GM19452 (cell line): ENCODE measurements around the gene RAB39A.

Source experiments
- ATAC-seq: cut with Tn5 transposase; IDR thresholded peaks from one replicate; pipeline ENCODE4 v1.9.1; 2021; ENCODE audit not compliant: unreplicated experiment

Gene RAB39A

GRCh38 chr11:107961480-107961879 lies 33.2 kb downstream of the RAB39A start:
- ATAC-seq: no peak

GRCh38 chr11:107962181-107962580 lies 33.9 kb downstream of the RAB39A start:
- no peak for ATAC-seq

GRCh38 chr11:107963091-107963490 lies 34.8 kb downstream of the RAB39A start:
- ATAC-seq: no peak

GRCh38 chr11:107969219-107969618 lies 41.0 kb downstream of the RAB39A start:
- no peak for ATAC-seq

- ATAC-seq: no peak
Measured at GRCh38 chr11:107970049-107970448, 41.8 kb downstream of the RAB39A start.

GRCh38 chr11:107973641-107974040 lies 45.4 kb downstream of the RAB39A start:
- ATAC-seq: no peak

GRCh38 chr11:107988397-107989158 lies 60.3 kb downstream of the RAB39A start:
- ATAC-seq: no peak

GRCh38 chr11:107991868-107992414 lies 63.7 kb downstream of the RAB39A start:
- ATAC-seq: no peak

- ATAC-seq: no peak
Measured at GRCh38 chr11:107996006-107996776, 67.9 kb downstream of the RAB39A start.

- ATAC-seq: no peak
Measured at GRCh38 chr11:107998761-107999160, 70.5 kb downstream of the RAB39A start.

- ATAC-seq: no peak
Measured at GRCh38 chr11:107999759-108000455, 71.7 kb downstream of the RAB39A start.

GRCh38 chr11:108002476-108002875 lies 74.2 kb downstream of the RAB39A start:
- no peak for ATAC-seq

- ATAC-seq: no peak
Measured at GRCh38 chr11:108003623-108004022, 75.4 kb downstream of the RAB39A start.

- no peak for ATAC-seq
Measured at GRCh38 chr11:108007819-108008218, 79.6 kb downstream of the RAB39A start.

GRCh38 chr11:108008656-108009496 lies 80.6 kb downstream of the RAB39A start, which contains the start of gene CUL5:
CUL5 (plus strand) TSS chr11:108008898; CDS start chr11:108009349, 451 bp downstream.
- peak; percentile 89 for ATAC-seq

GRCh38 chr11:108009497-108010370 lies 81.5 kb downstream of the RAB39A start:
- ATAC-seq: peak; percentile 13

GRCh38 chr11:108012139-108012725 lies 84.0 kb downstream of the RAB39A start:
- no peak for ATAC-seq
